T-helper 1 cell treated with Interleukin-12 subunit alpha and Interleukin-12 subunit beta and Interleukin-4 antibody, amounts not matched to agents 30 μg/mL and 1 μg/mL, for 36 hours (primary cell): Measurements from ENCODE around the gene POLR2J.
"Not testable (repeated sequence)": the region's sequence is repeated elsewhere in the genome, so short reads cannot be mapped to it uniquely, and the experiment has no call there.

ENCODE experiments used
- H3K27ac Mint-ChIP-seq: one replicate; pipeline ENCODE4 v1.8.0; 2021; ENCODE audit warnings: mild to moderate bottlenecking, mixed read lengths
- H3K27me3 Mint-ChIP-seq: one replicate; pipeline ENCODE4 v1.8.0; 2021; ENCODE audit warnings: low read depth, mixed read lengths
- H3K36me3 Mint-ChIP-seq: one replicate; pipeline ENCODE4 v1.8.0; 2021; ENCODE audit warnings: low read depth, mixed read lengths
- H3K4me1 Mint-ChIP-seq: one replicate; pipeline ENCODE4 v1.8.0; 2021; ENCODE audit warnings: low read depth, mixed read lengths
- H3K4me3 Mint-ChIP-seq: one replicate; pipeline ENCODE4 v1.8.0; 2021; ENCODE audit warnings: mild to moderate bottlenecking, moderate library complexity, mixed read lengths
- H3K9me3 Mint-ChIP-seq: one replicate; pipeline ENCODE4 v1.8.0; 2021; ENCODE audit warnings: mixed read lengths

POLR2J gene

GRCh38 chr7:102460467-102460866 lies 18.3 kb downstream of the POLR2J start:
- Mint-ChIP-seq H3K36me3 (peaks cover 4% of the 10 kb centered on the region), H3K4me1 (peaks cover 12% of the 10 kb centered on the region), H3K27ac (no peak overlapping the region), H3K9me3 (no peaks in the 10 kb centered on the region), H3K27me3 (no peaks in the 10 kb centered on the region), H3K4me3 (no peak overlapping the region)

DNA sequence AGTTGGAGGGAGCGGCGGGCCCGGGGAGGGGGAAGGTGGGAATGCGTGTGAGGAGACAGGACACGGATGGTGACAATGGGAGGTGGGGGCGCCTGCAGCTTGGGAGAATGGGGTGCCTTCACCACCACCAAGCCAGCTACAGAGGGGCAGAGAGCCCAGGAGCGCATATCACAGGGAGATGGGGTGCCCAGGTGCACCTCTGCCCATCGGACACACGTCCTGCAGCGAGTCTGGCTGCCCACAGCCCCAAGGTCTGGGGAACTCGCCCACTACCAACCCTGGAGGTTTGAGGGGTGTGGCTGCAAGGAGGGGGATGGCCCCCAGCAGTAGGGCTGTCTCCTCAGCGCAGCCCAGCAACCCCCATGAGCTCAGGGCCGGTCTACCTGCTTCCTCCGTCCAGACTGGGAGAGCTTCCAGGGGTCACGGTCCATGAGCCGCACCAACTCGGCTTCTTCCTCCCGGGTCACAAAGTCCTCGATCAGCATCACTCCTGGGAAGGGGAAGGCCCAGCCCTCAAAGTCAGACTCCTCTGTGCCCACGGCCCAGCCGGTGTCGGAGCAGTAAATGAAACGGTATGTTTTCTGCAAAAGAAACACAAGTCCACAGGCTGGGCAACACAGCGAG lies 19.4 kb downstream of the POLR2J start:
- Mint-ChIP-seq H3K9me3 (no peaks in the 10 kb centered on the region), H3K27ac (no peak overlapping the region), H3K36me3 (peaks cover 4% of the 10 kb centered on the region), H3K4me3 (no peak overlapping the region), H3K27me3 (no peaks in the 10 kb centered on the region), H3K4me1 (peaks cover 11% of the 10 kb centered on the region)

GRCh38 chr7:102457352-102457924 lies 21.3 kb downstream of the POLR2J start:
- peaks cover under 1% of the 10 kb centered on the region for H3K4me1 Mint-ChIP-seq
- no peaks in the 10 kb centered on the region for H3K9me3 Mint-ChIP-seq

DNA sequence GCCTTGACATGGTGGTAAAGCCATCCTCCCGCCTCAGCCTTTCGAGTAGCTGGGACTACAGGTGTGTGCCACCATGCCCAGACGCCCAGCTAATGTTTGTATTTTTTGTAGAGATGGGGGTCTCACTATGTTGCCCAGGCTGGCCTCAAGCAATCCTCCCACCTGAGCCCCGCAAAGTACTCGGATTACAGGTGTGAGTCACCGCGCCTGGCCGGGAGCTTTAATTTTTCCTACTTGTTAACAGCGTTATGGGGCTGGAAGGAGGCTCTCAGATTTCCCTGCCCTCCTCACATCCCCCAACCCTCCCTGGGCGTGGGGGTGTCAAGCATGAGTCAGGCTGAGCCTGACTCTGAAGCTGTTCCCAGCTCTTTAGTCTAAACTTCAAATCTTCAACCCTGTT lies 22.4 kb downstream of the POLR2J start:
- peaks cover 2% of the 10 kb centered on the region for H3K36me3 Mint-ChIP-seq
- H3K27me3 Mint-ChIP-seq, result no peaks in the 10 kb centered on the region
- no peak overlapping the region for H3K4me3 Mint-ChIP-seq
- no peaks in the 10 kb centered on the region for H3K4me1 Mint-ChIP-seq
- no peak overlapping the region for H3K27ac Mint-ChIP-seq
- H3K9me3 Mint-ChIP-seq, result no peaks in the 10 kb centered on the region

More at GRCh38 chr7:102457352-102457924, 21.3 kb downstream of the POLR2J start:
- Mint-ChIP-seq H3K27ac (no peak overlapping the region), H3K36me3 (peaks cover 2% of the 10 kb centered on the region), H3K4me3 (no peak overlapping the region), H3K27me3 (no peaks in the 10 kb centered on the region)

- no peak overlapping the region for H3K27ac Mint-ChIP-seq
- no peaks in the 10 kb centered on the region for H3K36me3 Mint-ChIP-seq
- no peaks in the 10 kb centered on the region for H3K27me3 Mint-ChIP-seq
- no peak overlapping the region for H3K4me3 Mint-ChIP-seq
- H3K4me1 Mint-ChIP-seq, result no peaks in the 10 kb centered on the region
- no peaks in the 10 kb centered on the region for H3K9me3 Mint-ChIP-seq
Observed at GRCh38 chr7:102455596-102455995, 23.1 kb downstream of the POLR2J start.

DNA sequence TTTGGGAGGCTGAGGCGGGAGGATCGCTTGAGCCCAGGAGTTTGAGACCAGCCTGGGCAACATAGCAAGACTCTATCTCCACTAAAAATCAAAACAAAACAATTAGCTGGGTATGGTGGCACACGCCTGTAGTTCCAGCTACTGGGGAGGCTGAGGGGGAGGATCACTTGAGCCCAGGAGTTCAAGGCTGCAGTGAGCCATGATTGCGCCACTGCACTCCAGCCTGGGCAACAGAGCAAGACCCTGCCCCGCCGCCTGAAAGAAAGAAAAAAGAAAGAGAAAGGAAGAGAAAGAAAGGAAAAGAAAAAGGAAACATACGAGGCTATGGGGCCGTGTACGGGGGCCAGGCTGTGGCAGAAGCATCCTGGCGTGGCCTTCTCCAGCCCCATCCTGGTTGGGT lies 23.8 kb downstream of the POLR2J start:
- H3K36me3 Mint-ChIP-seq, H3K9me3 Mint-ChIP-seq, H3K4me1 Mint-ChIP-seq, H3K27ac Mint-ChIP-seq, H3K4me3 Mint-ChIP-seq, H3K27me3 Mint-ChIP-seq: not testable (repeated sequence)

- Mint-ChIP-seq H3K27me3 (no peaks in the 10 kb centered on the region), H3K9me3 (no peaks in the 10 kb centered on the region), H3K36me3 (no peaks in the 10 kb centered on the region), H3K4me3 (no peak overlapping the region), H3K4me1 (no peaks in the 10 kb centered on the region), H3K27ac (no peak overlapping the region)
Observed at GRCh38 chr7:102454468-102454867, 24.3 kb downstream of the POLR2J start.

DNA sequence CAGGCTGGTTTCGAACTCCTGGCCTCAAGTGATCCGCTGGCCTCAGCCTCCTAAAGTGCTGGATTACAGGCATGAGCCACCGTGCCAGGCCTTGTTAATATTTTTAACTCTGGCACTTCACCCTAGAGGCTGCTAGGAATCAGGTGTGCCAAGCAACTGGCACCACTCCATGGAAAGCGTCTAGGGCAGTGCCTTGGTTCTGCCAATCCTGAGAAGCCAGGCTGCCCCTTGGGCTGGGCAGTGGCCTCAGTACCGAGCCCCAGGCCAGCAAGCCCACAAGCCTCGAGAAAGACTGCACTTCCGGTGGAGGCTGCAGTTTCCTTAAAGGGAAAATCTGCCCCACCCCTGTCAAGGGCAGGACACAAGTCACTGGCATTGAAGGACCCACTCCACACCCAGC lies 25.4 kb downstream of the POLR2J start:
- H3K4me1 Mint-ChIP-seq, result no peaks in the 10 kb centered on the region
- no peaks in the 10 kb centered on the region for H3K9me3 Mint-ChIP-seq
- H3K27ac Mint-ChIP-seq, result no peak overlapping the region
- no peak overlapping the region for H3K4me3 Mint-ChIP-seq
- no peaks in the 10 kb centered on the region for H3K27me3 Mint-ChIP-seq
- H3K36me3 Mint-ChIP-seq, result peaks cover 5% of the 10 kb centered on the region

- no peaks in the 10 kb centered on the region for H3K27me3 Mint-ChIP-seq
- no peak overlapping the region for H3K27ac Mint-ChIP-seq
- H3K36me3 Mint-ChIP-seq, result peaks cover 5% of the 10 kb centered on the region
- H3K4me3 Mint-ChIP-seq, result no peak overlapping the region
- no peaks in the 10 kb centered on the region for H3K4me1 Mint-ChIP-seq
- no peaks in the 10 kb centered on the region for H3K9me3 Mint-ChIP-seq
Observed at GRCh38 chr7:102452451-102452850, 26.3 kb downstream of the POLR2J start.

DNA sequence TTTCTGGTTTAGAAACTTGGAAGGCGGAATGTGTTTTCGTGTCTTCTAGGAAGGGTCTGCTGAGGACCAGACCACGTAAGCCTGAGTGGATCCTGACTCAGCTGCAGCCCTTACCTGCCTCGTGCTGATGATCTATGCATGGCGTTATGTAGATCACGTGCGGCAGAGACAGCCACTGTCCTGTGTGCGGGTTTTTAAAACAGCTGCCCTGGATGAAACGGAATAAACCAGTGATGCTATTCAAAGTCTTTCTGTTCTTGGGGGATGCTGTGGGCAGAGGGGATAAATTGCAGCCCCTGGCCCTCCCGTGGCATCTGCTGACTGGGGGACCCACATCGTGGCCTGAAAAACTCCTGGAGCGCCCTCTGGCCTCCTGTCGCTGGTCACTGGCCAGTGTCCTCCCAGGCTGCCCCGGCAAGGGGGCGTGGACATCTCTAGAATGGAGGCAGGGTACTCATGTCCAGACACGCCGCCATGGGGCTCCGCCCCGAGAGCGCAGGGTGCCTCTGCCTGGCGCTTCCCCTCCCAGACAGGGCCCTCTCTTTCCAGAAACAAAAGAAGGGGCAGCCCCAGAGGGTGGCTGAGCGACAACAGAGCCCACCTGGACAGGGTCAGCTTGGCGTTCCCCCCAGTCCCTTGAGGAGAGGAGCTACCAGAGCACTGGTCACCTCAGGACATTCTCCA lies 27.2 kb downstream of the POLR2J start:
- H3K4me1 Mint-ChIP-seq, result no peaks in the 10 kb centered on the region
- no peaks in the 10 kb centered on the region for H3K27me3 Mint-ChIP-seq
- H3K9me3 Mint-ChIP-seq, result no peaks in the 10 kb centered on the region
- H3K36me3 Mint-ChIP-seq, result peaks cover 5% of the 10 kb centered on the region
- H3K27ac Mint-ChIP-seq, result no peak overlapping the region
- H3K4me3 Mint-ChIP-seq, result no peak overlapping the region

GRCh38 chr7:102450242-102450641 lies 28.5 kb downstream of the POLR2J start:
- Mint-ChIP-seq H3K27me3 (no peaks in the 10 kb centered on the region), H3K4me3 (no peak overlapping the region), H3K4me1 (no peaks in the 10 kb centered on the region), H3K36me3 (peaks cover 8% of the 10 kb centered on the region), H3K27ac (no peak overlapping the region), H3K9me3 (no peaks in the 10 kb centered on the region)

DNA sequence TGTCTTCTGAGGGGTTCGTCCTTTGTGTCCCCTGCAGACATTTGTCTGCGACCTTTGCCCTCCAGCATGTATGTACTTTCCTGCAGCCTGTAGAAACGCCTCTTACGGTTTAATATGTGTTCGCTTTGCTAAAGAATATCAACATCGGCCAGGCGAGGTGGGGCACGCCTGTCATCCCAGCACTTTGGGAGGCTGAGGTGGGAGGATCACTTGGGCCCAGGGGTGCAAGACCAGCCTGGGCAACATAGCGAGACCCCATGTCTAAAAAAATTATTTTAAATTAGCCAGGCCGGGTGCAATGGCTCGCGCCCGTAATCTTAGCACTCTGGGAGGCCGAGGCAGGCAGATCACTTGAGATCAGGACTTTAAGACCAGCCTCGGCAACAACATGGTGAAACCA lies 29.6 kb downstream of the POLR2J start:
- Mint-ChIP-seq H3K9me3 (no peaks in the 10 kb centered on the region), H3K36me3 (peaks cover 13% of the 10 kb centered on the region), H3K27ac (no peak overlapping the region), H3K4me3 (no peak overlapping the region), H3K27me3 (no peaks in the 10 kb centered on the region), H3K4me1 (no peaks in the 10 kb centered on the region)

GRCh38 chr7:102447311-102447710 lies 31.4 kb downstream of the POLR2J start:
- Mint-ChIP-seq H3K4me3 (no peak overlapping the region), H3K27me3 (no peaks in the 10 kb centered on the region), H3K27ac (no peak overlapping the region), H3K36me3 (peaks cover 13% of the 10 kb centered on the region), H3K4me1 (peaks cover 2% of the 10 kb centered on the region), H3K9me3 (no peaks in the 10 kb centered on the region)

GRCh38 chr7:102446387-102447156 lies 32.1 kb downstream of the POLR2J start:
- no peaks in the 10 kb centered on the region for H3K9me3 Mint-ChIP-seq
- H3K4me3 Mint-ChIP-seq, result no peak overlapping the region
- H3K36me3 Mint-ChIP-seq, result peaks cover 16% of the 10 kb centered on the region
- no peak overlapping the region for H3K27ac Mint-ChIP-seq
- H3K4me1 Mint-ChIP-seq, result peaks cover 2% of the 10 kb centered on the region
- no peaks in the 10 kb centered on the region for H3K27me3 Mint-ChIP-seq

DNA sequence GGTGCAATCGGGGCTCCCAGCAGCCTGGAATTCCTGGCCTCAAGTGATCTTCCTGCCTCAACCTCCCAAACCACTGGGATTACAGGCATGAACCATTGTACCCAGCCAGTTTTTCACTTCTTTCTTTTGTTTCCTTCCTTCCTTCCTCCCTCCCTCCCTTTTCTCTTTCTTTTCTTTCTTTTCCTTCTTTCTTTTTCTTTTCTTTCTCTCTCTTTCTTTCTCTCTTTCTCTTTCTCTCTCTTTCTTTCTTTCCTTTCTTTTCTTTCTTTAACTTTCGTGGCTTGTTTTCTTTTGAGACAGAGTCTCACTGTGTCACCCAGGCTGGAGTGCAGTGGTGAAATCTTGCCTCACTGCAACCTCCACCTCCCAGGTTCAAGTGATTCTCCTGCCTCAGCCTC lies 33.0 kb downstream of the POLR2J start:
- Mint-ChIP-seq H3K27me3 (no peaks in the 10 kb centered on the region), H3K27ac (peak overlapping the region; percentile 1), H3K9me3 (no peaks in the 10 kb centered on the region), H3K4me3 (no peak overlapping the region), H3K4me1 (peaks cover 2% of the 10 kb centered on the region), H3K36me3 (peaks cover 17% of the 10 kb centered on the region)
